Measurements from ENCODE around the gene TAOK3.

- no peak for TF ChIP-seq CTCF (IDR thresholded peaks at IDR 0.05; ENCODE audit: low read length)
- TF ChIP-seq EZH2 (optimal IDR thresholded peaks at IDR 0.05; ENCODE audit: low read depth, low read length) = no peak
- no peak for TF ChIP-seq EZH2phosphoT487 (IDR thresholded peaks at IDR 0.05; ENCODE audit: low read length)
Measured at GRCh38 chr12:118334241-118334640, 38.5 kb downstream of the TAOK3 start.
